ENCODE measurements around the gene CKLF. TPM values are rescaled to one million over a fixed set of nuclear protein-coding genes. Genes with fewer than 3 reads are reported as not detected.
"Not testable (repeated sequence)": the region's sequence is repeated elsewhere in the genome, so short reads cannot be mapped to it uniquely, and the experiment has no call there.

Gene CKLF
- total RNA-seq, 2 donors from 2014 or later = 27.5 to 31.8 TPM

DNA sequence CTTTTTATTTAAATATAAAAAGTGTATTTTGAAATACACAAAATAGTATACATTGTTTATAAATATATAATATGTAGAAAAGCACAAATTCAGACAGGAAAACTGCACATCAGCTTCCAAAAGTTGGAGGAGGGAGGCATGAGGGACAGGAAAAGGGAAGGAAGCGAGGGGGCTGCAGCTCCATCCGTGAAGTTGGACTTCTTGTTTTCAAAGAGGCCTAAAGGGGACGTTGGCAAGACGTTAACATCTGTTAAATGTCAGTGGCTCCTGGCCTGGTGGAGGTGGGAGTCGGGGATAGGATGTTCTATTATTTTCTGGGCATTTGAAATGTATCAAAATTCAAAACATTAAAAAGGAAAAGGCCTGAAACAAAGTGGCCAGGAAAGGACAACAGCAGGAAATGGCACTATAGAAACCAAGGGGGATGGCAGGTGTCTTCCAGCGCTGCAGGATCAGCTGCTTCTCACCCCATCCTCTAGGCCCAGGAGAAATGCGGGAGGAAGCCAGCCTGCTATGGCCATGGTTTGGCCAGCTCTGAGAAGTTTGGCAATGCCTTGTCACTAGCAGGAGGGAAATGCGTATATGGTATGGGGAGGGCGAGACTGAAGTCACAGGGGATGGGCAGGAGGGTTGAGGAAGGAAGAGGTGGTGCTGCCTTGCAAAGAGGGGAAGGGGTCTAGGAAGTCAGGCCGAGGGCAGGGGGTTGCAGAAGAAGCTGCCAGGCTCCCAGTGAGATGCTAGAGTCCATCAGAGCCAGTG, 33.3 kb downstream of the CKLF start:
- ATAC-seq (no peak), DNase-seq (no peak)
- intact Hi-C loops (cut with DNase I, micrococcal nuclease) = no loop called here

DNA sequence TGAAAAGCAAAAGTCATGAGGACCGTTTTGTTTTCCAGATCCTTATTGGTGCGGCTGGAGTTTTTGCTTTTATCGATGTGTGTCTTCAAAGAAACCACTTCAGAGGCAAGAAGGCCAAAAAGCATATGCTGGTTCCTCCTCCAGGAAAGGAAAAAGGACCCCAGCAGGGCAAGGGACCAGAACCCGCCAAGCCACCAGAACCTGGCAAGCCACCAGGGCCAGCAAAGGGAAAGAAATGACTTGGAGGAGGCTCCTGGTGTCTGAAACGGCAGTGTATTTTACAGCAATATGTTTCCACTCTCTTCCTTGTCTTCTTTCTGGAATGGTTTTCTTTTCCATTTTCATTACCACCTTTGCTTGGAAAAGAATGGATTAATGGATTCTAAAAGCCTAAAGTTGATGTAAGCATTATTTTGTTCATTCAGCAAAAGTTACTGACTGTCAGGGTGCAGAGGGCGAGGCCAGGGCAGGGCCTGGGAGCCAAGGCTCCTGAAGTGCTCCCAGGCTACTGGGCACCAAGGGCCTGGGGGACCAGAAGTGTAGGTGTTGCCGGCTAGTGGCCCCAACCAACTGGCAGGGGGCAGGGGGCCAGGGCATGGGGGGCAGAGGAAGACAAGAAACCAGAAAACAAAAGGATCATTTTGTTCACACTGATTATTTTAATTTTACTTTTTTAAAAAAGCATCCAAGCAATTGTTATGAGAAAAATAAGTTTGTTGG, 35.7 kb downstream of the CKLF start:
- intact Hi-C loops (cut with DNase I, micrococcal nuclease) = no loop called here
- ATAC-seq (no peak), DNase-seq (no peak)

DNA sequence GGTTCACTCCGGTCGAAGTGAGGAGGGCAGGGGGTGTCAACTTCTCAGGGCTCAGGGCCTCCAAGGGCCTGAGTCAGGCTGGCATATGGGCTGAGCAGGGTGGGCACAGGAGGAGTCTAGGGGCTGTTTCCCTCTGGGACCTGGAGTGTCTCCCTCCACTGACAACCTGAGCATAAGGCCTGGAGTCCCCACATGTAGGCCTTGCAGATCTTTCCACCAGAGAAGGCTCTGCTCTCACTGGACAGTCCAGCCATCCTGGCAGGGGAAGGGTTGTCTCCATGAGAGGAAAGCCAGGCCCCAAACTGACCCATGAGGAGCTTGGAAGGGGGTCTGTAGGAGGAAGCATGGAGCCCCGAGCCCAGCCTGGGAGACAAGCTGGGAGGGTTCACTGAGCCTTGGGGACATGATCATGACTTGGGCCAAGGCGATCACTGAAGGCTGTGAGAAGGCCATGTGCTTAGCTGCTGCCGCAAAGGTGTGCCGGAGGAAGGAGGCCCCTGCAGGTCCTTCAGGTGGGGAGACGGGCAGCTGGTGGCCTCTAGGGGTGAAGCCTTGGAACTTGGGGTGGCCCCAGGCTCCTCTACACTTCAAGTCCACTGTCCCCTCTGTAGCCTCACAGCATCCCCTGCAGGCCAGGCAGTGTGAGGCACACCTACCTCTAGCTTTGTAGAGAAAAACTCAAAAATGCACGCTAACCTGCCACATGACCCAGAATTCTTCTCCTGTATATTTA, 36.8 kb downstream of the CKLF start:
- ATAC-seq (peak; percentile 64), DNase-seq (peak; percentile 48 to 56)
- intact Hi-C loops (cut with DNase I, micrococcal nuclease) = no loop called here

DNA sequence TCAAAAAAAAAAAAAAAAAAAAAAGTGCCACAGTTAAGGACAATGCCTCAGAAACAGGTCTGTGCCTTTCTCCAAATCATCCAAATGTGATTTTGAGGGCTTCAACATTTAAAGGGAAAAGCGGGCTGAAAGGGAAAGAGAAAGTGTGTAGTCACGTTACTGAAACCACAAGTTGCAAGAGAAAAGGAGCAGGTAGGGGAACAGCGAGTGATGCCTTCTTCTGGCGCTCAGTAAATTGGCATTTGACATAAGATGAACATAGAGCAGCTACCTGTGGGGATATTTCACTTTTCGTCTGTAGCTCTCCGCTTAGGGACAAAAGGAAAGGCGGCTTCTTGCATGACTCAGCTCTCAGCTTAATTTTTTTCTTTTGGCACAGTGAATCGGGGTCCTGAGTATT, 37.9 kb downstream of the CKLF start:
- ATAC-seq = no peak
- DNase-seq = no peak
- intact Hi-C loops (cut with DNase I, micrococcal nuclease) = no loop called here

DNA sequence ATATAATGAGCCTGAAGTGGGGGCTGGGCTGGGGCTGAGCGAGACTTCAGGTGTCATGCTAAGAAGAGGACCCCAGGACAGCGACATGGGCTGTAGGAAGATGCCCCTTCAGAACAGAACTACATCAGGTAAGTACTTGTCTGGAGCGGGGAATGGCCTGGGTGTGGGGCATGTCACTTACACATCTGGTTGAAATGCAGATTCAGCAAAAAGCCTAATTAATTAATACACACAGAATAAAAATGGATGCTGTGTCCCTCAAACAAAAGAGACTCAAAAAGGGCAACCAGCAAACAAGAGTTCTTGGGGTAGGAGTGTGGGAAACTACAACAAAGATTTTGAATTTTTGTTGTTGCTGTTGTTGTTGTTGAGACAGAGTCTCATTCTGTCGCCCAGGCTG, 38.6 kb downstream of the CKLF start:
- DNase-seq (no peak), ATAC-seq (no peak)
- intact Hi-C loops (cut with DNase I, micrococcal nuclease) = no loop called here

DNA sequence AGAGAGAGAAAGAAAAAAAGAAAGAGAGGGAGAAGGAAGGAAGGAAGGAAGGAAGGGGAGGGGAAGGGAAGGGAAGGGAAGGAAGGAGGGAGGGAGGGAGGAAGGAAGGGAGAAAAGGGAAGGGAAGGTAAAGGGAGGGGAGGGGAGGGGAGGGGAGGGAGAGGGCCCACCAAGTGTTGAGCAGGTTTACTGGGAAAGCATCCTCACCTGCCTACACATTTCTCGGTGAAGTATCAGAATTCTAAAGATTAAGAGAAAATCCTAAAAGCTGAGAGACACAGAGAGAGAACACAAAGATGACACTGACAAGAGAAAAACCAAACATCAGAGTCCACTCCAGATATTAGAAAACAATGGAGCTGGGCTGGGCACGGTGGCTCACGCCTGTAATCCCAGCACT, 39.9 kb downstream of the CKLF start:
- intact Hi-C loops (cut with DNase I, micrococcal nuclease) = no loop called here
- DNase-seq = no peak
- no peak for ATAC-seq

DNA sequence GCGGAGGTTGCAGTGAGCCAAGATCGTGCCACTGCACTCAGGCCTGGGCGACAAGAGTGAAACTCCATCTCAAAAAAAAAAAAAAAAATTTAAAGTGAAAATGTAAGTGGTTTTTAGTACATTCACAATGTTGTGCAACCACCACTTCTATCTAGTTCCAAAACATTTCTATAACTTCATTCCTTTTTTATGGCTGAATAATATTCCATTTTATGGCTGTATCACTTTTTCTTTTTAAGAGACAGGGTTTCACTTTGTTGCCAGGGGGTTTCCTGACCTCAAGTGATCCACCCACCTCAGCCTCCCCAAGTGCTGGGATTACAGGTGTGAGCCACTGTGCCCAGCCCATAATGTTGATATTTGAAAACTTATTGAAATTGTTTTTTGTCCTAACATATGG, 40.4 kb downstream of the CKLF start:
- DNase-seq (no peak), ATAC-seq (no peak)
- intact Hi-C loops (cut with DNase I, micrococcal nuclease) = no loop called here

DNA sequence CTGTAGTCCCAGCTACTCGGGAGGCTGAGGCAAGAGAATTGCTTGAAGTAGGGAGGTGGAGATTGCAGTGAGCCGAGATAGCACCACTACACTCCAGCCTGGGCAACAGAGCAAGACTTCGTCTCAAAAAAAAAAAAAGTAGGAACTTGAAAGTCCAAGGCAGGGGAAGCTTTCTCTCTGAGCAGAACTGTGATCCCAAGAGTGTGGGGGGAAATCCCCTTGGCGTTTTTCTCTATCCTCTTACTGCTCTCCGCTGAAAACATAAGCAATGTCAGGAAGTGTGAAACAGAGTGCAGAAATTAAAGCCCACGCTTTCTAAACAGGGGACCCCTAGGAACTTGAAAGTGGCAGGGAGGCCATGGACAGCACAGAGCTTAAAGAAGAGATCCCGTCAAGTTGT, 42.4 kb downstream of the CKLF start:
- intact Hi-C loops (cut with DNase I, micrococcal nuclease) = no loop called here
- DNase-seq (no peak), ATAC-seq (no peak)

DNA sequence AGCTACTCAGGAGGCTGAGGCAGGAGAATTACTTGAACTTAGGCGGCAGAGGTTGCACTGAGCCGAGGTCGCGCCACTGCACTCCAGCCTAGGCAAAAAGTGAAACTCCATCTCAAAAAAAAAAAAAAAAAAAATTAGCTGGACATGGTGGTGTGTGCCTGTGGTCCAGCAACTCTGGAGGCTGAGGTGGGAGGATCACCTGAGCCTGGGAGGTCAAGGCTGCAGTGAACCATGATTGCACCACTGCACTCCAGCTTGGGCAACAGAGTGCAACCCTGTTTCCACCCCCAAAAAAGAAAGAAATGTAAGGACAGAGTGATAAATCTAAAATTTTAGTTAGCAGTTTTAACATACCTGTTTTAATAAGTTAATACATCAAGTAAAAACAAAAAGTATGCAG, 44.2 kb downstream of the CKLF start:
- intact Hi-C loops (cut with DNase I, micrococcal nuclease); DNase-seq; ATAC-seq: not testable (repeated sequence)

DNA sequence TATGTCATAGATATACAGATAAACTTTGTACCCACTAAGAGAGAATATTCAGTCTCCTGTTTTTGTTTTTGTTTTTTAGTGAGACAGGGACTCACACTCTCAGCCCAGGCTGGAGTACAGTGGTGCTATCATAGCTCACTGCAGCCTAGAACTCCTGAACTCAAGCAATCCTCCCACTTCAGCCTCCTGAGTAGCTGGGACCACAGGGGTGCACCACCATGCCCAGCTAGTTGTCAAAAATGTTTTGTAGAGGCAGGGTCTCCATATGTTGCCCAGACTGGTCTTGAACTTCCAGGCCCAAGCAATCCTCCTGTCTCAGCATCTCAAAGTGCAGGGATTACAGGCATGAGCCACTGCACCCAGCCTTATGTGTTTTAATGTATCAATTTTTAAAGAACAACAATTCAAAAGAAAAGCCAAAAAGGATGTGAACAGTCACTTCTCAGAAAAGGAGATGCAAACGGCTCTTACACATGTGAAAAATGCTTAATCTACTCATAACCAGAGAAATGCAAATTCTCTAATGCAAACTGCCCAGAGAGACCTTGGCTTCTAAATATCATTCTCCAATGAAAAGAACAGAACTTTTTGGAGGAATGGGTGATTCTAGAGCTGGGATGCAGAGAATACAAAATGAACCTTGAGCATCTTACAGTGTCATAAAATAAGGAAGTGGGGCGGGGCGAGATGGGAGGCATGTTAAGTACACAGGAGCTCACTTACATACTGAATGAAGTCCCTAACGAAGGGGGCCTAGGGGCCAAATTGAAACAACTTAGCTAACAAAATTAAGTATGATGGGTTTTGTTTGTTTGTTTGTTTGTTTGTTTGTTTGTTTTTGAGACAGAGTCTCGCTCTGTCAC, 44.8 kb downstream of the CKLF start:
- ATAC-seq (peak; percentile 37), DNase-seq (peak in 1 of 2 donors; percentile 30)
- intact Hi-C loops (cut with DNase I, micrococcal nuclease) = no loop called here

DNA sequence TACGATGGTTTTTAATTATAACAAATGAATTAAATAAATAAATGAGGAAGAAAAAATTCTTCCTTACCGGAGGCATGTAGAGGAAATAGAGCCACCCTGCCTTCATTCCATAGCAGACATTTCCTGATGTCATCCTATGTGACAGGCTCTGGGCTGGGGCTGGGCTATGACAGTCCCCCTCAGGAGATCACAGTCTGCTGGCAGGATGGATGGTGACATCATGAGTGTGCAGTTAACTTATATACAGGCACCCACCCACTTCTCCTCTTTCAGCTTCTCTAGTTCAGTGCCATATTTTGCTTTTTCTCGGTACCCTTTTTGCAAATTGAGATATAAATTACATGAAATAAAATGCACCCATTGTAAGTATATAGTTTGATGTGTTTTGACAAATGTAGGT, 45.7 kb downstream of the CKLF start:
- intact Hi-C loops (cut with DNase I, micrococcal nuclease) = no loop called here
- DNase-seq (no peak), ATAC-seq (no peak)

DNA sequence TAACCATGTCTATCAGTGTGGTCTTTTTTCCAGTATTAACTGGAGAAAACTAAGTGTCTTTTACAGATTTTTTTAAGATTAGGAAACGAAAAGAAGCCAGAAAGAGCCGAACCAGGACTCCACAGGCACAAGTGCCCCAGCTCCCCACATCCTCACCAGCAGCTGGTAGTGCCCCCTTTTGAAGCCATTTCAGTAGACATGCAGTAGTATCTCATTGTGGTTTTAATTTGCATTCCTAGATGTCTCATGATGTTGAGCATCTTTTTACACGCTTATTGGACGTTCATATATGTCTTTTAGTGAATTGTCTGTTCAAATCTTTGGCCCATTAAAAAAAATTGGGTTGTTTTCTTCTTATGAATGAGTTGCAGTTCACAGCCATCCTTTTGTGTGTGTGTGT, 47.4 kb downstream of the CKLF start:
- no peak for DNase-seq
- intact Hi-C loops (cut with DNase I, micrococcal nuclease) = no loop called here
- ATAC-seq = no peak

DNA sequence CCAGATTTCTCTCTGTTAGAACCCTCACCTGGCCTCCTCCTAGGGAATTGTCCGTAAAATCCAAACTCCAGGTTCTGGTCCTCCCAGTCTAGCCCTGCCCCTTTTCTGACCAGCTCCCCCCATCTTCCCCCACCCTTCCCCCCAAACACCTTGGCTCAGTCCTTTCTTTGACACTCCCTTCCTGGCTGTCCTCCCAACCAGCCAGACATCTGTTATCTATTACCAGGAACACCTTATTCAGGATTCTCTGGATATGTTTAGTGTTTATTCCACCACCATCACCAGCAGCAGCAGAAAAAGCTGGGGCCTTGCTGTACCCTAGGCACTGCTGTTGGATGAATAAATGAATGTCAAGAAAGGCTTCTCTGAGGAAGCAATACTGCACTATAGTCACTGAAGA, 48.1 kb downstream of the CKLF start:
- ATAC-seq = no peak
- intact Hi-C loops (cut with DNase I, micrococcal nuclease) = no loop called here

DNA sequence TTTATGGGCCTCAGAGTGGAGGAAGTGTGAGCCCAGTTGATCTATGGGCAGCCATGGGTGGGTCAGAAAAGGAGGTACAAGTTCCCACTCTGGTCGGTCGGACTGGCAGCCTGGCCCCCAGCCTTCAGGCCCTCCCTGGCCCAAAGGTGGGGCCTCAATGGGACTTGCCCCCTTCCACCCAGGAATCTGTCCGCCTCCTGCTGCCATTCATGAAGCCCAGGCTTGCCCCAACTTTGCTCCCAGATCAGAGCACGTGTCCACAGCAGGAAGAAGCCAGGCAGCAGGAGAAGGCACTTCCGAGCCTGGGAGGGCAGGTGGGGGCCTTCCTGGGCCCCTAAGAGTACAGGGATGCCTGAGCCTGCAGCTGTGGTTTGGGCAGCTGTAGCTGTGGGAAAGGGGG, 49.1 kb downstream of the CKLF start:
- no peak for ATAC-seq
- no peak for DNase-seq
- intact Hi-C loops (cut with DNase I, micrococcal nuclease) = no loop called here

More for the DNA sequence above, 48.1 kb downstream of the CKLF start:
- no peak for DNase-seq

DNA sequence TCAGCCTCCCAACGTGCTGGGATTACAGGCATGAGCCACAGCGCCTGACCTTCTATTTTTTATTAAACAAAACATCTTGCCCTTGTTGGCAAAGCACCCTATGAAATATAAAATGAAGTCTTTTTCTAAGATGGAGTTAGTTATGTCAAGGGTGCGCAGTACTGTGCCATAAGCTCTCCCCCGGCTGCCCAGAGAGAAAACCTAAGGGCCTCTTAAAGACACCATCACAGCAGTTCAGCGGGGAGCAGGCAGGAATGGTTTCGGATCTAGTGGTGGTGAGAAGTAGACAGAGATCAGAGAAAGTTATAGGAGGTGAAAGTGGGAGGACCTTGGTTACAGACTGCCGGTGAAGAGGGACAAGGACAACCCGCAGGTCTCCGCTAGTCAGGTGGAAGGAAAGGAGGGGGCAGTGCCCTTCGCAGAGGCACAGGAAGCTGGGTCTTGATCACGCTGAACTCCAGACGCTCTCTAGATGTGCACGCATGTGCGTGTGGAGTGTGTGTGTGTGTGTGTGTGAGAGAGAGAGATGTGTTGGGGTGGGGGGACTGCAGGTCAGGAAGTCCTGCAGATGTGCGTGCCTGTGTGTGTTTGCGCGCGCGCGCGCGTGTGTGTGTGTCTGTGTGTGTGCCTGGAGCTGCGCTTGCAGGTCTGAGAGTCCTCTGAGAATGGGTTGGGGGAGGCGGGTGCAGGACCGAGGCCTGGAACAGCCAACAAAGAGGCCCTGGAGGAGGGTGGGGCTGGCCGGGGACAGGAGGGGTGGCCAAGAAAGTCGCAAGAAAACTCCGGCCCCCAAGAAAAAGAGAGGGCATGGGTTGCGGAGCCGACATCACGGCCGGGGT, 51.4 kb downstream of the CKLF start:
- DNase-seq = peak; percentile 55 to 66
- ATAC-seq = no peak
- intact Hi-C loops (cut with DNase I, micrococcal nuclease) = no loop called here

DNA sequence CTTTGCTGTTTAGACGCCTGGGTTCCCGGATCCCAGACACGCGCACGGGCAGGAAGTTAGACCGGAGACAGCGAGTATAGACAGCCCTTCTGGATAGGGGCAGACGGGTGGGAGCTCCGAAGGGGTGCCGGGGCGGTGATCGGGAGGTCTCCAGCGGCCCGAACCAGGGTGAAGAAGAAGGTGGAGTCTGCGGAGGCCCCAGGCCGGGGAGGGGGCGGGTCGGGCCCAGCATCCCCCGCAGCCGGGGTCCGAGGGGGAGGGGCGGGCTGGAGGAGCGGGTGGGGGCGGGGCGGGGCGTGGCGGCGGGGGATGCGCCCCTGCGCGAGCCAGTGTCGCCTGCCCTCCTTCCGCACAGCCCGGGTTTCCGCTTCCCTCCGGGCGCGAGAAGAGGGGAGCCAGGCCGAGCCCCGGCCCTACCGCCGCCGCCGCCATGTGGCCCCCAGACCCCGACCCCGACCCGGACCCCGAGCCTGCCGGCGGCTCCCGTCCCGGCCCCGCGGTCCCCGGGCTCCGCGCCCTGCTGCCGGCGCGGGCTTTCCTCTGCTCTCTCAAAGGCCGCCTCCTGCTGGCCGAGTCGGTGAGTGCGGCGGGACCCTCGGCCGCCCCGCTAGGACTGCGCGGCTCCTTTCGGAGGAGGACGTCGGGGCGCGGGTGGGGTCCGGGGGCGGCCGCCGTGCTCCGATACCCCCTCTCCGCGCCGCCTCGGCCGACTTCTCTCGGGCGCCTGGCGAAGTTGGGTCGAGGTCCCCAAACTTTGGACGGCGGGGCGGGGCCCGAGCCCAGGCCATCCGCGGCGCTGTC, 52.2 kb downstream of the CKLF start, which contains the start of gene CMTM3:
CMTM3 (plus strand) TSS at position 329 of the 801 bp plus-strand sequence; CDS start at position 431, 102 bp downstream.
- ATAC-seq (peak; percentile 63), DNase-seq (peak; percentile 38 to 75)
- intact Hi-C loops (cut with DNase I, micrococcal nuclease) = no loop called here

All from left colon (tissue), 2 donors.